Memory B cell (primary cell): Measurements from ENCODE around the gene EYA2.
"Not testable (repeated sequence)": the region's sequence is repeated elsewhere in the genome, so short reads cannot be mapped to it uniquely, and the experiment has no call there.

Source experiments
- ATAC-seq: fragments of 150-1000 bp; cut with Tn5 transposase; 2 replicates; pipeline ENCODE4 v1.10.0; 2021; ENCODE audit warnings: low read depth, mild to moderate bottlenecking, moderate library complexity
- DNase-seq, 2 donors: peaks; one replicate each; pipeline ENCODE4 v3.0.0; 2022; ENCODE audit warnings: low spot score in 2 of 2
- H3K27ac Mint-ChIP-seq: one replicate; pipeline ENCODE4 v1.8.0; 2022; ENCODE audit warnings: mild to moderate bottlenecking, moderate library complexity, mixed read lengths
- H3K27me3 Mint-ChIP-seq: one replicate; pipeline ENCODE4 v1.8.0; 2022; ENCODE audit warnings: mixed read lengths
- H3K36me3 Mint-ChIP-seq: one replicate; pipeline ENCODE4 v1.8.0; 2022; ENCODE audit warnings: mild to moderate bottlenecking, mixed read lengths
- H3K4me1 Mint-ChIP-seq: one replicate; pipeline ENCODE4 v1.8.0; 2022; ENCODE audit warnings: mixed read lengths
- H3K4me3 Mint-ChIP-seq: one replicate; pipeline ENCODE4 v1.8.0; 2022; ENCODE audit warnings: mild to moderate bottlenecking, moderate library complexity, mixed read lengths
- H3K9me3 Mint-ChIP-seq: one replicate; pipeline ENCODE4 v1.8.0; 2022; ENCODE audit warnings: mixed read lengths

EYA2 gene

DNA sequence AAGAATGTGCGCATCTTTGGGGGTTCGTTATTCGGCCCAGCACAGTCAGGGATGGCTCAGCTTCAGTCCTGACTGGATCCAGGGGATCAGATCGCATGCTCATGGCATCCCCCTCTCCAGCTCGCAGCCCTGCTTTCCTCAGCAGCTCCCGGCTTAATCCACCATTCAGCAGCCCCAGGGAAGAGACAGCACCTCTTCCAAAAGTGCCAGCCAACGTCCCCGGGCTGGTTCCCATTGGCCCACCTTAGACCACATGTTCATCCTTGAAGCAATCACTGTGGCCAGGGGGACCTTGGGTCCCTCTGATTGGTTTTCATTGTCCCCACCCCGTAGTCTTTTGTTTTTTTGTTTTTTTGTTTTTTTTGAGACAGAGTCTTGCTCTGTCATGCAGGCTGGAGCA is 273.2 kb downstream of the EYA2 start:
- DNase-seq (no peak), ATAC-seq (no peak)
- Mint-ChIP-seq H3K4me1 (no peaks in the 10 kb centered on the region), H3K27me3 (peaks cover 7% of the 10 kb centered on the region), H3K4me3 (no peak overlapping the region), H3K27ac (no peak overlapping the region), H3K9me3 (no peaks in the 10 kb centered on the region), H3K36me3 (peaks cover 3% of the 10 kb centered on the region)

GRCh38 chr20:47172579-47172978 is 277.9 kb downstream of the EYA2 start:
- Mint-ChIP-seq H3K27me3 (peaks cover 7% of the 10 kb centered on the region), H3K4me3 (no peak overlapping the region), H3K27ac (no peak overlapping the region), H3K4me1 (peaks cover 2% of the 10 kb centered on the region), H3K9me3 (no peaks in the 10 kb centered on the region), H3K36me3 (no peaks in the 10 kb centered on the region)
- ATAC-seq (no peak), DNase-seq (no peak)

GRCh38 chr20:47173596-47174216 is 279.1 kb downstream of the EYA2 start:
- no peak for ATAC-seq

DNA sequence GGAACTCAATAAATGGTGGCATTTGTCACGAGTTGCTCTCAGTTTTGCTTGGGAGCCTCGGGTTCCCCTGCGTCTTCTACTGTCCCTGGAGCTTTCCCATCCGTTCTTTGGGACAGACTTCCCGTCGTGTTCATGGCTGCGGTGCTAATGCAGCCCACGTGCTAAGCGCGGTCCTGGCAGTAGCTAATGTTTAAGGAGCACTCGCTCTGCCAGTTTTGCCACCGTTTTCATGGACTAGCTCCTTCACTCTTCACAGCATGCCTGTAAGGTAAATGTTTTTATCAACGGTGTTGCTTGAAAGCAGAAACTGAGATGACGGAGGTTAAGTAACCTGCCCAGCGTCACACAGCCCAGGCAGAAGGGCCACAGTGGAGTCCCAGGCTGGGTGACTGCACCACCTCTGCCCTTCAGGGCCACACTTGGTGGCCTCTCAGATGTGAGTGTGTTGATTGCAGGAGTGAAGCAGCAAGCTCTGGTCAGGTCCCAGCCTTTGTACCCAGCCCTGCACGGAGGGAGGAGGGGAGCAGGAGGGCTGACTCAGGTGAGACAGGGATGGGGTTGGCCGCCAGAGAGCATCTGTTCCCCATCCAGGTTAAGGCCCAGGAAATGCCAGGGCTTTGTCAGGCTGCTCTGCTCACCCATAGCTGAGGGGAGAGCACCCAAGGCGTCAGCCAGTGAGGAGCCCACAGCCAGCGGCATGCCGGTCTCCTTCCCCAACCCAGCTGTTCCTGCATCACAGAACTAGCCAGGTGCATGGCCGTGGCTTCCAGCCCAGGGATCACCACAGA is 280.0 kb downstream of the EYA2 start:
- H3K27ac Mint-ChIP-seq: no peak overlapping the region
- peaks cover 4% of the 10 kb centered on the region for H3K27me3 Mint-ChIP-seq
- ATAC-seq (no peak), DNase-seq (no peak)
- peaks cover 2% of the 10 kb centered on the region for H3K4me1 Mint-ChIP-seq
- H3K4me3 Mint-ChIP-seq: no peak overlapping the region
- no peaks in the 10 kb centered on the region for H3K36me3 Mint-ChIP-seq
- peaks cover 2% of the 10 kb centered on the region for H3K9me3 Mint-ChIP-seq

More at GRCh38 chr20:47173596-47174216, 279.1 kb downstream of the EYA2 start:
- Mint-ChIP-seq H3K27ac (no peak overlapping the region), H3K4me3 (no peak overlapping the region), H3K4me1 (peaks cover 2% of the 10 kb centered on the region), H3K9me3 (peaks cover 2% of the 10 kb centered on the region), H3K36me3 (no peaks in the 10 kb centered on the region), H3K27me3 (peaks cover 5% of the 10 kb centered on the region)
- DNase-seq: no peak

DNA sequence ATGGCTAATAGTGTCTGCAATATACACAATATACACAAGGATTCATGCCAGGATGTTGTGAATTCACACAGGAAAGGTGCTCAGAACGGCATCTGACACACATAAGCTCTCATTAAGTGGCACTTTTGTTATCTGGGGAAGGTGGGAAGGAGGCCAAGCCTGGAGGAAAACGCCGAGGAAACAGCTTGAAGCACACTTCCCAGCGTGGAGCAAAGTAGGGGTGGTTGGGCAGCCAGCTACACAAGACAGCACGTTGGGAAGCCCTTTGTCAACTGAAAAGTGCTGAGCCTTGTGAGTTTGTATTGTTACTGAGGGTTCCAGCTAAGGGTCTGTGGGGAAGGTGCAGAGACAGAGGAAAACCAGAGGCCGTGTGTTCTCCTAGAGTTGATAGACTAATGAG is 280.9 kb downstream of the EYA2 start:
- peaks cover 4% of the 10 kb centered on the region for H3K27me3 Mint-ChIP-seq
- no peak overlapping the region for H3K27ac Mint-ChIP-seq
- DNase-seq: no peak
- ATAC-seq: no peak
- no peak overlapping the region for H3K4me3 Mint-ChIP-seq
- peaks cover 2% of the 10 kb centered on the region for H3K9me3 Mint-ChIP-seq
- no peaks in the 10 kb centered on the region for H3K36me3 Mint-ChIP-seq
- peaks cover 2% of the 10 kb centered on the region for H3K4me1 Mint-ChIP-seq

GRCh38 chr20:47176217-47176616 is 281.6 kb downstream of the EYA2 start:
- H3K4me1 Mint-ChIP-seq, ATAC-seq, H3K27me3 Mint-ChIP-seq, H3K36me3 Mint-ChIP-seq, H3K9me3 Mint-ChIP-seq, H3K4me3 Mint-ChIP-seq, H3K27ac Mint-ChIP-seq, DNase-seq: not testable (repeated sequence)

GRCh38 chr20:47178277-47178676 is 283.6 kb downstream of the EYA2 start:
- peaks cover 4% of the 10 kb centered on the region for H3K4me1 Mint-ChIP-seq

GRCh38 chr20:47178851-47179250 is 284.2 kb downstream of the EYA2 start:
- DNase-seq (no peak), ATAC-seq (no peak)
- H3K4me3 Mint-ChIP-seq: no peak overlapping the region
- no peak overlapping the region for H3K27ac Mint-ChIP-seq
- peaks cover 4% of the 10 kb centered on the region for H3K4me1 Mint-ChIP-seq
- peaks cover 4% of the 10 kb centered on the region for H3K27me3 Mint-ChIP-seq
- peaks cover 2% of the 10 kb centered on the region for H3K9me3 Mint-ChIP-seq
- no peaks in the 10 kb centered on the region for H3K36me3 Mint-ChIP-seq

More at GRCh38 chr20:47178277-47178676, 283.6 kb downstream of the EYA2 start:
- no peak overlapping the region for H3K27ac Mint-ChIP-seq
- no peak overlapping the region for H3K4me3 Mint-ChIP-seq
- no peak for ATAC-seq
- DNase-seq: no peak
- H3K27me3 Mint-ChIP-seq: peaks cover 4% of the 10 kb centered on the region
- peaks cover 2% of the 10 kb centered on the region for H3K9me3 Mint-ChIP-seq
- H3K36me3 Mint-ChIP-seq: no peaks in the 10 kb centered on the region

- H3K36me3 Mint-ChIP-seq: no peaks in the 10 kb centered on the region
- H3K9me3 Mint-ChIP-seq: peaks cover 2% of the 10 kb centered on the region
Observed at GRCh38 chr20:47179267-47179666, 284.6 kb downstream of the EYA2 start.

DNA sequence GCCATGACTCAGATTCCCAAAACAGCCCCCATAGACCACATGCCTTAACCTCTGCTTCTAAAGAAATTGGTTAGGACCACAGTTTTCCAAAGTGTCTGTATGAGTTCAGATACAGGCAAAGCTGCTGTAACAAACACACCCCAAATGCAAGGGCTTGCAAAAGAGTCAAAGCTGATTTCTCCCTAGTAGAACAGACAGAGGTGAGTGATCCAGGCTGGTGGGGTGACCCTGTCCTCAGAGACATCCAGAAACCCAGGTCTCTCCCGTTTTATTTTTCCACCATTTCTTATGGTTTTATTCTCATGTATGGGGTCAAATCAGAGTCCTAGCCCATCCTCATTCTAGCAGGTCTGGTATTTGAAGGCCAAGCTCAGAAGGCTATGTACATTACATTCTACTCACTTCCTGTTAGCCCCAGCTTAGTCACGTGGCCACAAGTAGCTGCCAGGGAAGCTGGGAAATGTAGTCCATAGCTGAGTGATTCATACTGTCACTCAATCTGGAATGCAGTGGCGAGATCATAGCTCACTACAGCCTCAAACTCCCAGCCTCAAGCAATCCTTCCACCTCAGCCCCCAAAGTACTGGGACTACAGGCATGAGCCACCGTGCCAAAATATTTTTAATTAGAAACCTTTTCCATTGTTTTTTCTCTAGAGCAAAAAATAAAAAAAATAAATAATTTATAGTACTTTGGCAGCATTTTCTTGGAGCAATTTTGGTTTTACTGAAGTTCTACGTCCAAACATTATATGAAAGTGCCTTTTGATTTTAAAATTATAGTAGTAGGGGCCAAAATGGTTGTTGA is 286.6 kb downstream of the EYA2 start:
- no peak overlapping the region for H3K27ac Mint-ChIP-seq
- H3K27me3 Mint-ChIP-seq: peaks cover 2% of the 10 kb centered on the region
- DNase-seq: no peak
- H3K4me3 Mint-ChIP-seq: no peak overlapping the region
- H3K9me3 Mint-ChIP-seq: peaks cover 2% of the 10 kb centered on the region
- peak; percentile 89 for ATAC-seq
- no peaks in the 10 kb centered on the region for H3K36me3 Mint-ChIP-seq
- peaks cover 2% of the 10 kb centered on the region for H3K4me1 Mint-ChIP-seq

More at GRCh38 chr20:47179267-47179666, 284.6 kb downstream of the EYA2 start:
- H3K4me1 Mint-ChIP-seq: peaks cover 4% of the 10 kb centered on the region
- ATAC-seq: no peak
- peaks cover 4% of the 10 kb centered on the region for H3K27me3 Mint-ChIP-seq
- no peak for DNase-seq
- H3K4me3 Mint-ChIP-seq: no peak overlapping the region
- H3K27ac Mint-ChIP-seq: no peak overlapping the region

DNA sequence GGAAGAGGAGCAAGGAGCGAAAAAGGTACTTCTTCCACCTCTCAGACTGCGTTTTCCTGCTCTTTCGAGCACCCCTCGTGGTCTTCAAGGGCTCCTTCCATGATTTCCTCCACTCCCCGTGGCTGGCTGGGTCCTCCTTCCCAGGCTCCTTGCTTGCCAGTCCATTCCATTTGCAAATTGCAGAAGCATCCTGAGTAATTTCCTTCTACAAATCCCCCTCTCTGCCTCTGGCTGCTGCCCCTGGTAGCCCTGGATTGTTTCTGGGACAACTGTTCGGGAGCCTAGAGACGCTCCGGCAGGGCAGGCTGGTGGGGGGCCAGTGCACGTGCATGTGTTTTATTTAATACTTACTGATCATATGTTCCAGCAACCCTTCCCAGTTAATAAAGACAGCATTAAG is 288.7 kb downstream of the EYA2 start:
- H3K9me3 Mint-ChIP-seq: peaks cover 2% of the 10 kb centered on the region
- H3K27ac Mint-ChIP-seq: no peak overlapping the region
- peaks cover 4% of the 10 kb centered on the region for H3K27me3 Mint-ChIP-seq
- ATAC-seq: no peak
- no peak overlapping the region for H3K4me3 Mint-ChIP-seq
- H3K4me1 Mint-ChIP-seq: peaks cover 2% of the 10 kb centered on the region
- DNase-seq: no peak
- H3K36me3 Mint-ChIP-seq: peaks cover under 1% of the 10 kb centered on the region

GRCh38 chr20:47187450-47188195 is 293.0 kb downstream of the EYA2 start:
- Mint-ChIP-seq H3K36me3 (peaks cover 1% of the 10 kb centered on the region), H3K4me3 (no peak overlapping the region), H3K4me1 (no peaks in the 10 kb centered on the region), H3K27ac (no peak overlapping the region), H3K27me3 (peaks cover 6% of the 10 kb centered on the region), H3K9me3 (no peaks in the 10 kb centered on the region)
- DNase-seq (no peak), ATAC-seq (peak; percentile 52)

DNA sequence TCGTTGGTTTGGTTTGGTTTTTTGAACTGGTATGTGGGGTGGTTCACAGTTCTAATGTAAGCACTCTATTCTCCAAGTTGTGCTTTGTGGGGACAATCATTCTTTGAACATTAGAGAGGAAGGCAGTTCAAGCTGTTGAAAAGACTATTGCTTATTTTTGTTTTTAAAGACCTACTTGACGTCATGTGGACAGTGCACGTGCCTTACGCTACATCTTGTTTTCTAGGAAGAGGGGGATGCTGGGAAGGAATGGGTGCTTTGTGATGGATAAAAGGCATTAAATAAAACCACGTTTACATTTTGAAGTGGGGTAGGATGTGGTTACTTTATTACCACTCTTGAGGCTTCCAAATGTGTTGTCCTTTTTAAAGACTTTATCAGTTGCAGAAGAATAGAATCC is 293.9 kb downstream of the EYA2 start:
- H3K9me3 Mint-ChIP-seq: no peaks in the 10 kb centered on the region
- no peak overlapping the region for H3K27ac Mint-ChIP-seq
- H3K27me3 Mint-ChIP-seq: peaks cover 6% of the 10 kb centered on the region
- no peak for ATAC-seq
- DNase-seq: no peak
- no peaks in the 10 kb centered on the region for H3K4me1 Mint-ChIP-seq
- no peak overlapping the region for H3K4me3 Mint-ChIP-seq
- peaks cover 3% of the 10 kb centered on the region for H3K36me3 Mint-ChIP-seq
